Activated T-cell treated with anti-CD3 and anti-CD28 coated beads, Interleukin-2, amount 50 U/mL, for 48 hours (primary cell): ENCODE data around the gene TRAPPC2.
"Not testable (repeated sequence)": the region's sequence is repeated elsewhere in the genome, so short reads cannot be mapped to it uniquely, and the experiment has no call there.

Source experiments
- DNase-seq, 2 experiments: peaks; one replicate each; pipeline ENCODE4 v3.0.0-alpha.2; 2020

TRAPPC2 gene

DNA sequence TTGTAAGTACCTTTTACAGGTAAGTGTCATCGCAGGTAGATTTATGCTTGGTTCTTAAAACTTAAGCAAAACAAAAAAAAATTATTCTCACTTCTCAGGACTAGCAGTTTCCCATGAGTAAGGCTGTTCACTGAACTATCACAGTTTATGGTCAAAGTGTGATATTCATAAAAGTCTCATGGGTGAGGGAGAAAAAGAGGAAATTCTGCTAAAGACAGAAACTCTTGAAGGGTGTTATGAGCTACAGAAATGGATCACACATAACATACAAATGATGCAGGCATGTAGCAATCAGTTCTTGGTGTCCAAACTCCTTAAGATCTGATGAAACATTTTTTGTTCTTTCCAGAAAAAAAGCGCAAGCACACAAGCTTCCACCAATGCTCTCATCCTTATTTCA lies 37.0 kb downstream of the TRAPPC2 start:
- no peak for DNase-seq

DNA sequence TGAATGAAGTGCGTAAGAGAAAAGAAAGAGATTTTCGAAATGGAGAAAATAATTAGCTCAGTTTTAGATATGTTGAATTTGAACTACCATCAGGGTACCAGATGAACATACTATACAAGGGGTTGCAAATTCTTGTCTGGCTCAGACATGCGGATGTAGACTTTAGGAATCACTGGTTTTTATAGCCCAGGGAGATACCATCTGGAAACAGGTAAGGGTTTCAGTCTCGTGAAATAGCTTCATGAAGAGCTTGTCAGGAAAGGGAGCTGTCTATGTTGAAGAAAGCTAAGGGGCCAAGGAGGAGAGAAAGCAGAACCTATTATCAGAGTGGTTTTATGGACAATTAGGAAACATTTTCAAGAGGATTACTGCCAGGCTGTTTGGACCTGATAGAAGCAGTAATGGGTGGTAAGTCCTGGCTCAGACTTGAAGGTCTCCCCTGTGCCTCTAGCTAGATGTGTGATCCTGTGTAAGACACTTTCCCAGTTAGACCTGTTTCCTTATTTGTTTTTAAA lies 38.8 kb downstream of the TRAPPC2 start:
- no peak for DNase-seq

DNA sequence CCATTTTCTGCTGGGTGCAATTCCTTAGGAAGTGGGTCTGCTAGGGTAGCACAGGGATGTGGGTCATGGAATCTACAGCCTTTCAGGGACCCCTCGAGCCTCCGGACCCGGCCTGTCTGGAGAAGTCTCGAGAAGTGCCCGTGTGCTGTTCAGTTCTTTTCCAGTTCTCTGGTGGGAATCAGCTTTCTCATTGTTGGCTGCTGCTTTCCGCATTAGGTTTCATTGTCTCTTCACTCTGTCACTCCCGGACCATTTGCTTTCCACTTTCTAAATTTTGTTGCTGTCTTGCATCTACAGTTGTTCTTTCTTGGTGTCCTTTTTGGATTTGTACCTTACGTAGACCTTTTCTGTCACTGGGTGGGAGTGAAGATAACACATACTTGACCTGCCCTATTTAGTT lies 39.4 kb downstream of the TRAPPC2 start:
- no peak for DNase-seq

- DNase-seq, result no peak
Observed at GRCh38 chrX:13694359-13694758, 40.1 kb downstream of the TRAPPC2 start.

GRCh38 chrX:13693341-13693961 lies 41.0 kb downstream of the TRAPPC2 start:
- no peak for DNase-seq

- no peak for DNase-seq
Observed at GRCh38 chrX:13692771-13693231, 41.6 kb downstream of the TRAPPC2 start.

- no peak for DNase-seq
Observed at GRCh38 chrX:13691841-13692371, 42.5 kb downstream of the TRAPPC2 start.

GRCh38 chrX:13690836-13691235 lies 43.6 kb downstream of the TRAPPC2 start:
- DNase-seq, result no peak

- DNase-seq, result no peak
Observed at GRCh38 chrX:13689741-13690211, 44.6 kb downstream of the TRAPPC2 start.

DNA sequence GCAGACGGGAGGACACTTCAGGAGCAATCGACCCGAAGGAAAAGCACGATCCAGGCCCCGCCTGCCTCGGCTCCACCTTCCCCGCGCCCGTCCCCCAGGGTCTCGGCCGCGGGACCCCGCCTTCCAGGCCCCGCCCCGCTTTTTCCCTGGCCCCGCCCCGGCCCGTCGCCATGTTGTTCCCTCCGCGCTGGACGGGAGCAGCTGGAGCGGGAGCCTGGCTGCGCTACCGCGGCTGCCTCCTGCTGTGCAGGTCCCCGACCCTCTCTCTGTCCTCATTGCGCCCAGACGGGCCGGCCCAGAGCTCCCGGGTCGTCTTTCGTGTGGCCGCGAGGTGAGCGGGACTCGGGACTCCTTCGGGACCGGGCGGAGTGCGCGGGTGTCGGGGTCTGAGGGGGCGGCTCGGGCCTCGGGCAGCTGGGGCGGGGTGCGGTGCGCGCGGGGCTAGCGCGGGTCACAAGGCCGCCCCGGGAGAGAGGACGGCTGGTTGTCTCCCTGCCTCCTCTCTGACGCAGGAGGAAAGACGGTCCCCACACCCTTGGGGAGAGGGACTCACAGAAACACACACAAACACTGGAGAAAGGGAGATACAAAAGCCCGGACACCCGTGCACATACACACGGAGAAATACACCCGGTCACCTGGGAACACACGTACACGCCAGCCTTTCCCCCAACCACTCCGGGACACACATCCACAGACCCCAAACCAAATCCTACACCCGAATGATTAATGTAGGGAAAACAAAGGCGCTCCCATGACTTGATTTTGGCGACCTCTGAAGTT lies 45.3 kb downstream of the TRAPPC2 start, which contains the start of gene RAB9A:
Gene RAB9A, plus strand, starts transcription at position 171 of the 783 bp plus-strand sequence. CDS start 19,619 bp downstream, outside the sequence.
- peak; percentile 90 to 92 for DNase-seq

GRCh38 chrX:13688384-13688957 lies 45.9 kb downstream of the TRAPPC2 start:
- no peak for DNase-seq

GRCh38 chrX:13687203-13687602 lies 47.2 kb downstream of the TRAPPC2 start:
- DNase-seq, result no peak

GRCh38 chrX:13685126-13685763 lies 49.2 kb downstream of the TRAPPC2 start:
- no peak for DNase-seq

- no peak for DNase-seq
Observed at GRCh38 chrX:13684361-13684760, 50.1 kb downstream of the TRAPPC2 start.

- no peak for DNase-seq
Observed at GRCh38 chrX:13681595-13681994, 52.8 kb downstream of the TRAPPC2 start.

DNA sequence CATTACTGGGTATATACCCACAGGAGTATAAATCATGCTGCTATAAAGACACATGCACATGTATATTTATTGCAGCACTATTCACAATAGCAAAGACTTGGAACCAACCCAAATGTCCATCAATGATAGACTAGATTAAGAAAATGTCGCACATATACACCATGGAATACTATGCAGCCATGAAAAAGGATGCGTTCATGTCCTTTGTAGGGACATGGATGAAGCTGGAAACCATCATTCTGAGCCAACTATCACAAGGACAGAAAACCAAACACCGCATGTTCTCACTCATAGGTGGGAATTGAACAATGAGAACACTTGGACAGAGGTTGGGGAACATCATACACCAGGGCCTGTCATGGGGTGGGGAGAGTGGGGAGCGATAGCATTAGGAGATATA lies 54.7 kb downstream of the TRAPPC2 start:
- not testable (repeated sequence) for DNase-seq

- no peak for DNase-seq
Observed at GRCh38 chrX:13676885-13677284, 57.5 kb downstream of the TRAPPC2 start.

GRCh38 chrX:13673016-13673415 lies 61.4 kb downstream of the TRAPPC2 start:
- no peak for DNase-seq

DNA sequence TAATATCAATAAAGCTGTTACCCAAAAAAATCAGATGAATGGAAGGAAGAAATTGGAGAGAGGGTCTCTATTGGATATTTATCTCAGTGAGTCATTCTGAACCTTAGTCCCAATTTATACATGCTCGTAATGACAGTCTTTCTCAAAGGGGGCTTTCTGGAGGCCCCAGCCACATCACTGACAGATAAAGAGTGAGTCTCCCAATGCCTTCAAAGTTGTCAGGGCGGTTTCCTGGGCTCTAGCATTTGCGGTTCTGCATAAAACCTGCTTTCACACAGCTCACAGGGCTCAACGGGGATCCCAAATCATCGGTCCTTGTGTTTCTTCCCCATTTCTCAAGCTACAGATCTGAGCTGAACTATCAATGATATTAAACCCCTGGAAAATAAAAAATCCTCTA lies 64.2 kb downstream of the TRAPPC2 start:
- no peak for DNase-seq

DNA sequence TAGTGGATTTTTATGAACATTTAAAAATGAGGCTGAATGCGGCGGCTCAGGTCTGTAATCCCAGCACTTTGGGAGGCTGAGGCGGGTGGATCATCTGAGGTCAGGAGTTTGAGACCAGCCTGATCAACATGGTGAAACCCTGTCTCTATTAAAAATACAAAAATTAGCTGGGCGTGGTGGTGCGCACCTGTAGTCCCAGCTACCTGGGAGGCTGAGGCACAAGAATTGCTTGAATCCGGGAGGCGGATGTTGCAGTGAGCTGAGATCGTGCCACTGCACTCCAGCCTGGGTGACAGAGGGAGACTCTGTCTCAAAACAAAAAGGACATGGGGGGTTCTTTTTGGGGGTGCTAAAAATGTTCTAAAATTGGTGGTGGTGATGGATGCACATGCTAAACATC lies 64.7 kb downstream of the TRAPPC2 start:
- peak in 1 of 2 experiments; percentile 37 for DNase-seq

- DNase-seq, result peak; percentile 64 to 67
Observed at GRCh38 chrX:13669246-13669737, 65.1 kb downstream of the TRAPPC2 start.

DNA sequence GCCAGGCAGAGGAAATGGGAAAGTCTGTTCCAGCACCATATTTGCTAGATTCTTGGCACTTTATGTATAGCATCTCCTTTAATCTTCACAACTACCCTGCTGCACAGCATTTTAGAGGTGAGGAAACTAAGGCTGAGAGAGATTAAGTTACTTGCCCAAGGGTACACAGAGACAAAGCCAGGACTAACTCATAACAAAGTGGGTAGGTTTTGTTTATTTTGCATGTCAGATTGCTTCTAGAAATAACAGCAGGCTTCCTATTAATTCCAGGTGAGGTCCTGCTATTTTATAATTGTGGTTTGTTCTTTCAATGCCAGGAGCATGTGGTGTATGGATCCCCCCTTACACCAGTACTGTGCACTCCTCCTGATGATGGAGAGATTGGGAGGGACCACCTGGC lies 66.5 kb downstream of the TRAPPC2 start:
- DNase-seq, result no peak

- DNase-seq, result no peak
Observed at GRCh38 chrX:13666836-13667235, 67.6 kb downstream of the TRAPPC2 start.
